H9 (cell line): ENCODE results near the gene CAVIN4. TPM values are rescaled to one million over a fixed set of nuclear protein-coding genes. Genes with fewer than 3 reads are reported as not detected.

Experiments
- DNase-seq: peaks from one replicate; pipeline ENCODE4 v3.0.0-alpha.2; 2017
- H2AFZ ChIP-seq: one replicate; pipeline ENCODE4 v1.6.1; 2013; ENCODE audit warnings: mild to moderate bottlenecking, low read length, control low read depth, moderate library complexity
- H2AK5ac ChIP-seq: 2 replicates; pipeline ENCODE4 v1.6.1; 2013; ENCODE audit warnings: low read length, control low read depth, mixed read lengths; ENCODE audit not compliant: insufficient read length
- H2BK120ac ChIP-seq: one replicate; pipeline ENCODE4 v1.6.1; 2013; ENCODE audit warnings: low read depth, mild to moderate bottlenecking, low read length, control low read depth, inconsistent platforms; ENCODE audit not compliant: poor library complexity, severe bottlenecking
- H2BK12ac ChIP-seq: 2 replicates; pipeline ENCODE4 v1.6.1; 2013; ENCODE audit warnings: low read length, control low read depth, mixed read lengths, low read depth; ENCODE audit not compliant: insufficient read length
- H2BK15ac ChIP-seq: 2 replicates; pipeline ENCODE4 v1.6.1; 2013; ENCODE audit warnings: low read depth, low read length, control low read depth
- H2BK20ac ChIP-seq: one replicate; pipeline ENCODE4 v1.6.1; 2013; ENCODE audit warnings: low read depth, mild to moderate bottlenecking, low read length, control low read depth, inconsistent platforms; ENCODE audit not compliant: poor library complexity, severe bottlenecking
- H2BK5ac ChIP-seq: 2 replicates; pipeline ENCODE4 v1.6.1; 2013; ENCODE audit warnings: low read length, control low read depth, mixed read lengths; ENCODE audit not compliant: insufficient read length
- H3K14ac ChIP-seq: 2 replicates; pipeline ENCODE4 v1.6.1; 2013; ENCODE audit warnings: low read length, control low read depth; ENCODE audit not compliant: insufficient read depth
- H3K18ac ChIP-seq: 2 replicates; pipeline ENCODE4 v1.6.1; 2013; ENCODE audit warnings: low read depth, mild to moderate bottlenecking, mixed read lengths, low read length, control low read depth; ENCODE audit not compliant: insufficient read length
- H3K23ac ChIP-seq: 2 replicates; pipeline ENCODE4 v1.6.1; 2013; ENCODE audit warnings: low read length, control low read depth, mixed read lengths, low read depth; ENCODE audit not compliant: insufficient read length
- H3K23me2 ChIP-seq: 2 replicates; pipeline ENCODE4 v1.6.1; 2013; ENCODE audit warnings: low read depth, mild to moderate bottlenecking, mixed read lengths, low read length, control low read depth; ENCODE audit not compliant: insufficient read length, poor library complexity, severe bottlenecking
- H3K27ac ChIP-seq: 2 replicates; pipeline ENCODE4 v1.5.1; 2013; ENCODE audit warnings: low read length, control low read depth, mixed read lengths, low read depth; ENCODE audit not compliant: insufficient read length
- H3K27me3 ChIP-seq: 2 replicates; pipeline ENCODE4 v1.6.1; 2013; ENCODE audit warnings: low read length, control low read depth, inconsistent platforms; ENCODE audit not compliant: insufficient read depth
- H3K4ac ChIP-seq: 2 replicates; pipeline ENCODE4 v1.6.1; 2013; ENCODE audit warnings: low read depth, mild to moderate bottlenecking, control low read depth, inconsistent platforms, low read length, moderate library complexity
- H3K4me1 ChIP-seq: 2 replicates; pipeline ENCODE4 v1.6.1; 2013; ENCODE audit warnings: low read length, control low read depth, inconsistent platforms; ENCODE audit not compliant: insufficient read depth
- H3K4me2 ChIP-seq: 2 replicates; pipeline ENCODE4 v1.6.1; 2013; ENCODE audit warnings: low read length, control low read depth, mixed read lengths; ENCODE audit not compliant: insufficient read length, insufficient read depth
- H3K56ac ChIP-seq: 2 replicates; pipeline ENCODE4 v1.6.1; 2013; ENCODE audit warnings: low read depth, mild to moderate bottlenecking, mixed read lengths, low read length, control low read depth; ENCODE audit not compliant: insufficient read length
- H3K79me1 ChIP-seq: 2 replicates; pipeline ENCODE4 v1.6.1; 2013; ENCODE audit warnings: low read depth, mild to moderate bottlenecking, moderate library complexity, low read length, control low read depth, inconsistent platforms; ENCODE audit not compliant: insufficient read depth, poor library complexity, severe bottlenecking
- H3K79me2 ChIP-seq: 2 replicates; pipeline ENCODE4 v1.6.1; 2013; ENCODE audit warnings: low read length, control low read depth, inconsistent platforms; ENCODE audit not compliant: insufficient read depth
- H3K9ac ChIP-seq: 2 replicates; pipeline ENCODE4 v1.6.1; 2013; ENCODE audit warnings: low read length, control low read depth, mixed read lengths; ENCODE audit not compliant: insufficient read length; ENCODE audit errors: extremely low read depth
- H3K9me3 ChIP-seq: one replicate; pipeline ENCODE4 v1.6.1; 2013; ENCODE audit warnings: low read depth, low read length, inconsistent platforms; ENCODE audit not compliant: control insufficient read depth
- H3T11ph ChIP-seq: one replicate; pipeline ENCODE4 v1.6.1; 2013; ENCODE audit warnings: mild to moderate bottlenecking, low read length, control low read depth, inconsistent platforms
- H4K20me1 ChIP-seq: one replicate; pipeline ENCODE4 v1.6.1; 2013; ENCODE audit not compliant: control insufficient read depth, insufficient read length, insufficient read depth
- H4K5ac ChIP-seq: 2 replicates; pipeline ENCODE4 v1.6.1; 2013; ENCODE audit warnings: low read depth, mild to moderate bottlenecking, mixed read lengths, low read length, control low read depth; ENCODE audit not compliant: insufficient read length
- H4K8ac ChIP-seq: replicated peaks from 2 replicates; pipeline ENCODE4 v1.6.1; 2013; ENCODE audit warnings: low read length, control low read depth, mixed read lengths, low read depth; ENCODE audit not compliant: insufficient read length
- H4K91ac ChIP-seq: 2 replicates; pipeline ENCODE4 v1.6.1; 2013; ENCODE audit warnings: low read depth, mild to moderate bottlenecking, moderate library complexity, mixed read lengths, low read length, control low read depth; ENCODE audit not compliant: insufficient read length
- H3K27ac Mint-ChIP-seq, 3 experiments: 2 replicates in 2 of 3; 3 replicates in 1 of 3; pipeline ENCODE4 v1.8.0; 2020 to 2021; ENCODE audit warnings: mixed read lengths in 3 of 3, mild to moderate bottlenecking in 1 of 3, moderate library complexity in 1 of 3
- H3K27me3 Mint-ChIP-seq: 2 replicates; pipeline ENCODE4 v1.8.0; 2021; ENCODE audit warnings: low read depth, mild to moderate bottlenecking, moderate library complexity, mixed read lengths
- H3K36me3 Mint-ChIP-seq, 3 experiments: 2 replicates in 2 of 3; 3 replicates in 1 of 3; pipeline ENCODE4 v1.8.0; 2020 to 2021; ENCODE audit warnings: low read depth in 3 of 3, mixed read lengths in 3 of 3; ENCODE audit not compliant: insufficient read depth in 1 of 3
- H3K4me1 Mint-ChIP-seq, 2 experiments: 2 replicates each; pipeline ENCODE4 v1.8.0; 2020; ENCODE audit warnings: mixed read lengths in 2 of 2
- H3K4me3 Mint-ChIP-seq, 2 experiments: 2 replicates in 1 of 2; 3 replicates in 1 of 2; pipeline ENCODE4 v1.8.0; 2020 to 2021; ENCODE audit warnings: mild to moderate bottlenecking in 2 of 2, mixed read lengths in 2 of 2, moderate library complexity in 1 of 2
- H3K9me3 Mint-ChIP-seq, 2 experiments: 2 replicates in 1 of 2; 3 replicates in 1 of 2; pipeline ENCODE4 v1.8.0; 2020; ENCODE audit warnings: mild to moderate bottlenecking in 2 of 2, mixed read lengths in 2 of 2, moderate library complexity in 1 of 2
- CTCF ChIP-seq: fragments of 200-600 bp; sonication (generic); conservative IDR thresholded peaks from 3 replicates; pipeline ENCODE4 v1.8.0; 2021; ENCODE audit warnings: antibody characterized with exemption, mild to moderate bottlenecking
- WGBS: extraction: QIAGEN DNeasy Blood & Tissue Kit; methylation state at CpG from one replicate; pipeline ENCODE4 v1.1.7; 2013; ENCODE audit warnings: missing lambda C conversion rate, low lambda C conversion rate, mixed read lengths; ENCODE audit not compliant: insufficient read length; ENCODE audit errors: extremely low coverage; 5-methylcytosine and 5-hydroxymethylcytosine counted together
- total RNA-seq: library from RNA; stranded (reverse); gene quantifications from 2 replicates; pipeline ENCODE4 v1.2.1, GENCODE V29; 2021

Gene CAVIN4
- total RNA-seq, 1 experiment from 2014 or later, result 7.3 TPM

- no peaks in the 10 kb centered on the region for H3K27me3 ChIP-seq
- H3K79me2 ChIP-seq, result no peaks in the 10 kb centered on the region
- H3K9me3 Mint-ChIP-seq, result peaks cover 2 to 6% of the 10 kb centered on the region in 2 experiments; a peak in 3 of 5 replicates
- H2AFZ ChIP-seq, result no peak overlapping the region
- no peaks in the 10 kb centered on the region for H4K20me1 ChIP-seq
- no peaks in the 10 kb centered on the region for H3K79me1 ChIP-seq
- no CpG with 5 or more reads among the region's 1 CpG for WGBS
- no peaks in the 10 kb centered on the region for H3K27me3 Mint-ChIP-seq
- no peak overlapping the region for H3K18ac ChIP-seq
- H3K36me3 Mint-ChIP-seq, result peaks cover 0 to 5% (median 0%) of the 10 kb centered on the region in 3 experiments; a peak in 1 of 7 replicates
- no peak overlapping the region for H3K4ac ChIP-seq
- H3K23ac ChIP-seq, result no peak overlapping the region
- no peak overlapping the region for H2BK5ac ChIP-seq
- H4K91ac ChIP-seq, result no peak overlapping the region
- no peak overlapping the region for H2BK20ac ChIP-seq
- no peak overlapping the region for H2BK15ac ChIP-seq
- H4K5ac ChIP-seq, result no peak overlapping the region
- no peaks in the 10 kb centered on the region for H3K23me2 ChIP-seq
- no peak overlapping the region for H3K4me3 Mint-ChIP-seq
- no peak overlapping the region for H3K27ac Mint-ChIP-seq
- H3K9me3 ChIP-seq, result no peaks in the 10 kb centered on the region
- no peak overlapping the region for H3K14ac ChIP-seq
- H3K27ac ChIP-seq, result no peak overlapping the region
- no peaks in the 10 kb centered on the region for H3K4me1 ChIP-seq
- no peak overlapping the region for H3K56ac ChIP-seq
- H4K8ac ChIP-seq, result no peak overlapping the region
- H2AK5ac ChIP-seq, result no peak overlapping the region
- no peak overlapping the region for H3K4me2 ChIP-seq
- DNase-seq, result no peak
- no peak overlapping the region for H3K9ac ChIP-seq
- peaks cover 13 to 21% of the 10 kb centered on the region in 2 experiments for H3K4me1 Mint-ChIP-seq
- no peak overlapping the region for H3T11ph ChIP-seq
- H2BK12ac ChIP-seq, result no peak overlapping the region
- no peak for TF ChIP-seq CTCF
- H2BK120ac ChIP-seq, result no peak overlapping the region
These were observed 27.5 kb downstream of the CAVIN4 start for GRCh38 chr9:100605405-100605804.
